Endothelial cell of umbilical vein (primary cell): ENCODE results near the gene PLPPR2.

Experiments
- CTCF ChIP-seq, 2 donors: IDR thresholded peaks; 1 replicate in 1 of 2; 2 replicates in 1 of 2; pipeline ENCODE4 v1.5.1; 2011; ENCODE audit warnings: low read length in 2 of 2, mild to moderate bottlenecking in 2 of 2, moderate library complexity in 2 of 2, control low read depth in 1 of 2, inconsistent platforms in 1 of 2, low read depth in 1 of 2; ENCODE audit not compliant: insufficient read depth in 1 of 2; ENCODE audit errors: extremely low read depth in 1 of 2
- EZH2 ChIP-seq: IDR thresholded peaks from 2 replicates; pipeline ENCODE4 v1.6.1; 2012; ENCODE audit warnings: borderline replicate concordance, low read depth, mild to moderate bottlenecking, moderate library complexity, low read length, inconsistent platforms; ENCODE audit not compliant: severe bottlenecking
- GATA2 ChIP-seq: IDR thresholded peaks from 2 replicates; pipeline ENCODE4 v1.7.0; 2011; ENCODE audit warnings: low read depth, mild to moderate bottlenecking, moderate library complexity, mixed read lengths, low read length; ENCODE audit not compliant: insufficient read length, insufficient read depth
- JUN ChIP-seq: IDR thresholded peaks from 2 replicates; pipeline ENCODE4 v1.6.1; 2011; ENCODE audit warnings: borderline replicate concordance, low read depth; ENCODE audit not compliant: insufficient read length, insufficient read depth
- MAX ChIP-seq: IDR thresholded peaks from 2 replicates; pipeline ENCODE4 v1.6.1; 2011; ENCODE audit not compliant: insufficient read depth, insufficient read length
- MYC ChIP-seq: IDR thresholded peaks from one replicate; pipeline ENCODE4 v1.6.1; 2011; ENCODE audit warnings: mild to moderate bottlenecking, low read depth, low read length
- POLR2A ChIP-seq: IDR thresholded peaks from 2 replicates; pipeline ENCODE4 v1.6.1; 2012; ENCODE audit warnings: low read depth, mild to moderate bottlenecking, control low read depth, low read length
- POLR2AphosphoS5 ChIP-seq: IDR thresholded peaks from 2 replicates; pipeline ENCODE4 v1.6.1; 2012; ENCODE audit warnings: low read depth, mild to moderate bottlenecking, control low read depth, low read length, moderate library complexity; ENCODE audit not compliant: insufficient read depth

- TF ChIP-seq CTCF (IDR thresholded peaks at IDR 0.05; ENCODE audit: extremely low read depth in 1 of 2, insufficient read depth in 1 of 2, low read depth in 1 of 2, low read length in 2 of 2) (no peak), POLR2A (no peak), POLR2AphosphoS5 (no peak), EZH2 (no peak), GATA2 (no peak), MAX (no peak), MYC (no peak), JUN (no peak)
These were observed 28.4 kb downstream of the PLPPR2 start for GRCh38 chr19:11383706-11384048.
